GM23338 (cell line): Measurements from ENCODE around the gene PDE4D. TPM values are rescaled to one million over a fixed set of nuclear protein-coding genes. Genes with fewer than 3 reads are reported as not detected.

Experiments used
- ATAC-seq: fragments of 200-7000 bp; cut with Tn5 transposase; 3 replicates; pipeline ENCODE4 v1.9.1; 2020
- DNase-seq: peaks from one replicate; pipeline ENCODE4 v3.0.0-alpha.2; 2015; ENCODE audit warnings: low spot score
- H2AFZ ChIP-seq: fragments of 200-600 bp; sonication (generic); 2 replicates; pipeline ENCODE4 v1.8.0; 2016; ENCODE audit warnings: antibody characterized with exemption, mild to moderate bottlenecking, moderate library complexity
- H3F3A ChIP-seq: fragments of 200-600 bp; sonication (generic); replicated peaks from 2 replicates; pipeline ENCODE4 v1.8.0; 2017; ENCODE audit warnings: antibody characterized with exemption, mixed run types, low read depth
- H3K27ac ChIP-seq: fragments of 200-600 bp; sonication (generic); 2 replicates; pipeline ENCODE4 v1.6.1; 2016; ENCODE audit warnings: low read depth
- H3K27me3 ChIP-seq: fragments of 200-600 bp; sonication (generic); 2 replicates; pipeline ENCODE4 v1.8.0; 2016; ENCODE audit warnings: mild to moderate bottlenecking, mixed run types, moderate library complexity; ENCODE audit not compliant: insufficient read depth
- H3K36me3 ChIP-seq: fragments of 200-600 bp; sonication (generic); 2 replicates; pipeline ENCODE4 v1.8.0; 2016; ENCODE audit warnings: mild to moderate bottlenecking; ENCODE audit not compliant: insufficient read depth
- H3K4me1 ChIP-seq: fragments of 200-600 bp; sonication (generic); 2 replicates; pipeline ENCODE4 v1.8.0; 2016; ENCODE audit warnings: mild to moderate bottlenecking, moderate library complexity; ENCODE audit not compliant: insufficient read depth
- H3K4me2 ChIP-seq: fragments of 200-600 bp; sonication (generic); 2 replicates; pipeline ENCODE4 v1.7.1; 2017; ENCODE audit warnings: mixed run types
- H3K4me3 ChIP-seq: fragments of 200-600 bp; sonication (generic); 2 replicates; pipeline ENCODE4 v1.6.1; 2016; ENCODE audit warnings: mixed run types
- H3K79me2 ChIP-seq: fragments of 200-600 bp; sonication (generic); replicated peaks from 2 replicates; pipeline ENCODE4 v1.8.0; 2017; ENCODE audit warnings: mild to moderate bottlenecking; ENCODE audit not compliant: insufficient read depth
- H3K9me2 ChIP-seq: fragments of 200-600 bp; sonication (generic); 2 replicates; pipeline ENCODE4 v1.8.0; 2017; ENCODE audit not compliant: insufficient read depth
- H4K20me1 ChIP-seq: fragments of 200-600 bp; sonication (generic); replicated peaks from 2 replicates; pipeline ENCODE4 v1.8.0; 2017; ENCODE audit warnings: mild to moderate bottlenecking; ENCODE audit not compliant: insufficient read depth
- H3K27ac Mint-ChIP-seq: 2 replicates; pipeline ENCODE4 v1.8.0; 2020; ENCODE audit warnings: inconsistent platforms, mild to moderate bottlenecking, moderate library complexity, mixed read lengths
- H3K27me3 Mint-ChIP-seq: 3 replicates; pipeline ENCODE4 v1.8.0; 2022; ENCODE audit warnings: low read depth, mild to moderate bottlenecking, moderate library complexity, mixed read lengths, inconsistent platforms; ENCODE audit not compliant: insufficient read depth, poor library complexity
- H3K36me3 Mint-ChIP-seq: 3 replicates; pipeline ENCODE4 v1.8.0; 2021; ENCODE audit warnings: low read depth, mild to moderate bottlenecking, inconsistent platforms, moderate library complexity, mixed read lengths
- H3K4me1 Mint-ChIP-seq: 3 replicates; pipeline ENCODE4 v1.8.0; 2020; ENCODE audit warnings: mild to moderate bottlenecking, inconsistent platforms, mixed read lengths
- H3K4me3 Mint-ChIP-seq: 3 replicates; pipeline ENCODE4 v1.8.0; 2021; ENCODE audit warnings: moderate library complexity, mild to moderate bottlenecking, inconsistent platforms, mixed read lengths
- H3K9me3 Mint-ChIP-seq: 3 replicates; pipeline ENCODE4 v1.8.0; 2020; ENCODE audit warnings: moderate library complexity, mild to moderate bottlenecking, inconsistent platforms, mixed read lengths
- CREB1 ChIP-seq: fragments of 250-450 bp; sonication (Bioruptor Pico); IDR thresholded peaks from 2 replicates; pipeline ENCODE4 v1.5.0; 2020; ENCODE audit warnings: low read depth, mild to moderate bottlenecking, moderate library complexity
- EZH2 ChIP-seq: fragments of 200-600 bp; sonication (generic); IDR thresholded peaks from one replicate; pipeline ENCODE4 v1.8.0; 2017; ENCODE audit warnings: antibody characterized with exemption, mild to moderate bottlenecking, low read depth; ENCODE audit not compliant: unreplicated experiment
- JUNB ChIP-seq: IDR thresholded peaks from one replicate; pipeline ENCODE4 v1.6.1; 2016; ENCODE audit warnings: antibody characterized with exemption; ENCODE audit not compliant: unreplicated experiment
- NANOG ChIP-seq: IDR thresholded peaks from 2 replicates; pipeline ENCODE4 v1.6.1; 2016; ENCODE audit warnings: antibody characterized with exemption, borderline replicate concordance
- ZNF331 ChIP-seq: fragments of 250-450 bp; sonication (Bioruptor Pico); IDR thresholded peaks from 2 replicates; pipeline ENCODE4 v1.5.0; 2020; ENCODE audit warnings: low read depth, mild to moderate bottlenecking, moderate library complexity
- polyA plus RNA-seq: library from polyadenylated mRNA; unstranded; fragments of >200 nt; fragmentation: Nextera tagmentation; extraction: Ambion mirVana; gene quantifications from 2 replicates; pipeline ENCODE4 v1.2.1, GENCODE V29; 2016
- total RNA-seq: library from RNA; depleted of rRNA; stranded (reverse); fragments of >200 nt; shearing (Covaris generic); gene quantifications from 2 replicates; pipeline ENCODE4 v1.2.3, GENCODE V29; 2014
- TF ChIP-seq, protein P1 (sequence below): IDR thresholded peaks from one replicate; pipeline ENCODE4 v1.6.1; 2018; ENCODE audit warnings: antibody characterized with exemption; ENCODE audit not compliant: unreplicated experiment
- TF ChIP-seq, protein P2 (sequence below): fragments of 250-450 bp; sonication (Bioruptor Pico); IDR thresholded peaks from 2 replicates; pipeline ENCODE4 v1.5.0; 2020; ENCODE audit warnings: mild to moderate bottlenecking, moderate library complexity
- TF ChIP-seq, protein P3 (sequence below), 2 experiments: fragments of 200-600 bp in 1 of 2; sonication (generic) in 1 of 2; conservative IDR thresholded peaks; 2 replicates each; pipeline versions ENCODE4 v1.5.1 to v1.6.1; 2016 to 2017; ENCODE audit warnings: antibody characterized with exemption in 2 of 2, low read depth in 2 of 2, mild to moderate bottlenecking in 2 of 2, moderate library complexity in 1 of 2

Gene PDE4D
- total and polyA plus RNA-seq, 2 experiments from 2014 or later, result 2.1 to 4.7 TPM

DNA sequence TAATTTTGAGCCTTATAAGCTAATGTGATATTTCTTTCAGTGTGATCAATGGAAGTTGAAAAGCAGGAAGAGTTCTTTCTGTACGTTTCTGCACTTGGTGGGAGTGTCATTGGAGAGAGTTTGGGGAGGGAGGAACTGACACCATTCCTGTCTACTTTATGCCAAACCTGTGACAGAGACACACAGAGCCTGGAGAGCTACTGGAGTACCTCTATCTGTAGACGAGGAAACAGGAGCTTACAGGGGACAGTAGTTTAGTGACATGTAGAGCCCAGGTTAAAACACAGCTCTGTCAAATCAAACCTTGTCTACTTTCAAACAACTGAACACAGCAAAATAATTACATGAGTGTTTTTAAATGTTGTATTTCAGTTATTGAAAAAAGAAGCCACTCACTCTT lies 103.6 kb downstream of the PDE4D start:
- Histone ChIP-seq H3K36me3 (no peaks in the 10 kb centered on the region), H3K4me1 (peaks cover 11% of the 10 kb centered on the region; the same call in 1 of the 2 replicates), H3F3A (no peaks in the 10 kb centered on the region), H4K20me1 (no peaks in the 10 kb centered on the region), H3K27ac (no peak overlapping the region), H3K4me3 (no peak overlapping the region), H3K9me2 (no peaks in the 10 kb centered on the region), H2AFZ (no peak overlapping the region), H3K27me3 (no peaks in the 10 kb centered on the region), H3K79me2 (no peaks in the 10 kb centered on the region), H3K4me2 (no peak overlapping the region)
- peaks cover 16% of the 10 kb centered on the region for H3K4me1 Mint-ChIP-seq
- H3K27me3 Mint-ChIP-seq, result no peaks in the 10 kb centered on the region
- no peaks in the 10 kb centered on the region for H3K36me3 Mint-ChIP-seq
- H3K4me3 Mint-ChIP-seq, result no peak overlapping the region
- no peak for ATAC-seq
- TF ChIP-seq CREB1 (CRISPR knock-in tag), result no peak
- no peak for TF ChIP-seq ZNF331 (CRISPR knock-in tag)
- no peak for TF ChIP-seq EZH2
- TF ChIP-seq, protein P1, sequence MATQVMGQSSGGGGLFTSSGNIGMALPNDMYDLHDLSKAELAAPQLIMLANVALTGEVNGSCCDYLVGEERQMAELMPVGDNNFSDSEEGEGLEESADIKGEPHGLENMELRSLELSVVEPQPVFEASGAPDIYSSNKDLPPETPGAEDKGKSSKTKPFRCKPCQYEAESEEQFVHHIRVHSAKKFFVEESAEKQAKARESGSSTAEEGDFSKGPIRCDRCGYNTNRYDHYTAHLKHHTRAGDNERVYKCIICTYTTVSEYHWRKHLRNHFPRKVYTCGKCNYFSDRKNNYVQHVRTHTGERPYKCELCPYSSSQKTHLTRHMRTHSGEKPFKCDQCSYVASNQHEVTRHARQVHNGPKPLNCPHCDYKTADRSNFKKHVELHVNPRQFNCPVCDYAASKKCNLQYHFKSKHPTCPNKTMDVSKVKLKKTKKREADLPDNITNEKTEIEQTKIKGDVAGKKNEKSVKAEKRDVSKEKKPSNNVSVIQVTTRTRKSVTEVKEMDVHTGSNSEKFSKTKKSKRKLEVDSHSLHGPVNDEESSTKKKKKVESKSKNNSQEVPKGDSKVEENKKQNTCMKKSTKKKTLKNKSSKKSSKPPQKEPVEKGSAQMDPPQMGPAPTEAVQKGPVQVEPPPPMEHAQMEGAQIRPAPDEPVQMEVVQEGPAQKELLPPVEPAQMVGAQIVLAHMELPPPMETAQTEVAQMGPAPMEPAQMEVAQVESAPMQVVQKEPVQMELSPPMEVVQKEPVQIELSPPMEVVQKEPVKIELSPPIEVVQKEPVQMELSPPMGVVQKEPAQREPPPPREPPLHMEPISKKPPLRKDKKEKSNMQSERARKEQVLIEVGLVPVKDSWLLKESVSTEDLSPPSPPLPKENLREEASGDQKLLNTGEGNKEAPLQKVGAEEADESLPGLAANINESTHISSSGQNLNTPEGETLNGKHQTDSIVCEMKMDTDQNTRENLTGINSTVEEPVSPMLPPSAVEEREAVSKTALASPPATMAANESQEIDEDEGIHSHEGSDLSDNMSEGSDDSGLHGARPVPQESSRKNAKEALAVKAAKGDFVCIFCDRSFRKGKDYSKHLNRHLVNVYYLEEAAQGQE, result no peak
- TF ChIP-seq NANOG, result no peak
- TF ChIP-seq JUNB, result no peak
- TF ChIP-seq, protein P2, sequence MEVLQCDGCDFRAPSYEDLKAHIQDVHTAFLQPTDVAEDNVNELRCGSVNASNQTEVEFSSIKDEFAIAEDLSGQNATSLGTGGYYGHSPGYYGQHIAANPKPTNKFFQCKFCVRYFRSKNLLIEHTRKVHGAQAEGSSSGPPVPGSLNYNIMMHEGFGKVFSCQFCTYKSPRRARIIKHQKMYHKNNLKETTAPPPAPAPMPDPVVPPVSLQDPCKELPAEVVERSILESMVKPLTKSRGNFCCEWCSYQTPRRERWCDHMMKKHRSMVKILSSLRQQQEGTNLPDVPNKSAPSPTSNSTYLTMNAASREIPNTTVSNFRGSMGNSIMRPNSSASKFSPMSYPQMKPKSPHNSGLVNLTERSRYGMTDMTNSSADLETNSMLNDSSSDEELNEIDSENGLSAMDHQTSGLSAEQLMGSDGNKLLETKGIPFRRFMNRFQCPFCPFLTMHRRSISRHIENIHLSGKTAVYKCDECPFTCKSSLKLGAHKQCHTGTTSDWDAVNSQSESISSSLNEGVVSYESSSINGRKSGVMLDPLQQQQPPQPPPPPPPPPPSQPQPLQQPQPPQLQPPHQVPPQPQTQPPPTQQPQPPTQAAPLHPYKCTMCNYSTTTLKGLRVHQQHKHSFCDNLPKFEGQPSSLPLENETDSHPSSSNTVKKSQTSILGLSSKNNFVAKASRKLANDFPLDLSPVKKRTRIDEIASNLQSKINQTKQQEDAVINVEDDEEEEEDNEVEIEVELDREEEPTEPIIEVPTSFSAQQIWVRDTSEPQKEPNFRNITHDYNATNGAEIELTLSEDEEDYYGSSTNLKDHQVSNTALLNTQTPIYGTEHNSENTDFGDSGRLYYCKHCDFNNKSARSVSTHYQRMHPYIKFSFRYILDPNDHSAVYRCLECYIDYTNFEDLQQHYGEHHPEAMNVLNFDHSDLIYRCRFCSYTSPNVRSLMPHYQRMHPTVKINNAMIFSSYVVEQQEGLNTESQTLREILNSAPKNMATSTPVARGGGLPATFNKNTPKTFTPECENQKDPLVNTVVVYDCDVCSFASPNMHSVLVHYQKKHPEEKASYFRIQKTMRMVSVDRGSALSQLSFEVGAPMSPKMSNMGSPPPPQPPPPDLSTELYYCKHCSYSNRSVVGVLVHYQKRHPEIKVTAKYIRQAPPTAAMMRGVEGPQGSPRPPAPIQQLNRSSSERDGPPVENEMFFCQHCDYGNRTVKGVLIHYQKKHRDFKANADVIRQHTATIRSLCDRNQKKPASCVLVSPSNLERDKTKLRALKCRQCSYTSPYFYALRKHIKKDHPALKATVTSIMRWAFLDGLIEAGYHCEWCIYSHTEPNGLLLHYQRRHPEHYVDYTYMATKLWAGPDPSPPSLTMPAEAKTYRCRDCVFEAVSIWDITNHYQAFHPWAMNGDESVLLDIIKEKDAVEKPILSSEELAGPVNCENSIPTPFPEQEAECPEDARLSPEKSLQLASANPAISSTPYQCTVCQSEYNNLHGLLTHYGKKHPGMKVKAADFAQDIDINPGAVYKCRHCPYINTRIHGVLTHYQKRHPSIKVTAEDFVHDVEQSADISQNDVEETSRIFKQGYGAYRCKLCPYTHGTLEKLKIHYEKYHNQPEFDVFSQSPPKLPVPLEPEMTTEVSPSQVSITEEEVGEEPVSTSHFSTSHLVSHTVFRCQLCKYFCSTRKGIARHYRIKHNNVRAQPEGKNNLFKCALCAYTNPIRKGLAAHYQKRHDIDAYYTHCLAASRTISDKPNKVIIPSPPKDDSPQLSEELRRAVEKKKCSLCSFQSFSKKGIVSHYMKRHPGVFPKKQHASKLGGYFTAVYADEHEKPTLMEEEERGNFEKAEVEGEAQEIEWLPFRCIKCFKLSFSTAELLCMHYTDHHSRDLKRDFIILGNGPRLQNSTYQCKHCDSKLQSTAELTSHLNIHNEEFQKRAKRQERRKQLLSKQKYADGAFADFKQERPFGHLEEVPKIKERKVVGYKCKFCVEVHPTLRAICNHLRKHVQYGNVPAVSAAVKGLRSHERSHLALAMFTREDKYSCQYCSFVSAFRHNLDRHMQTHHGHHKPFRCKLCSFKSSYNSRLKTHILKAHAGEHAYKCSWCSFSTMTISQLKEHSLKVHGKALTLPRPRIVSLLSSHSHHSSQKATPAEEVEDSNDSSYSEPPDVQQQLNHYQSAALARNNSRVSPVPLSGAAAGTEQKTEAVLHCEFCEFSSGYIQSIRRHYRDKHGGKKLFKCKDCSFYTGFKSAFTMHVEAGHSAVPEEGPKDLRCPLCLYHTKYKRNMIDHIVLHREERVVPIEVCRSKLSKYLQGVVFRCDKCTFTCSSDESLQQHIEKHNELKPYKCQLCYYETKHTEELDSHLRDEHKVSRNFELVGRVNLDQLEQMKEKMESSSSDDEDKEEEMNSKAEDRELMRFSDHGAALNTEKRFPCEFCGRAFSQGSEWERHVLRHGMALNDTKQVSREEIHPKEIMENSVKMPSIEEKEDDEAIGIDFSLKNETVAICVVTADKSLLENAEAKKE (CRISPR knock-in tag), result no peak
- TF ChIP-seq, protein P3, sequence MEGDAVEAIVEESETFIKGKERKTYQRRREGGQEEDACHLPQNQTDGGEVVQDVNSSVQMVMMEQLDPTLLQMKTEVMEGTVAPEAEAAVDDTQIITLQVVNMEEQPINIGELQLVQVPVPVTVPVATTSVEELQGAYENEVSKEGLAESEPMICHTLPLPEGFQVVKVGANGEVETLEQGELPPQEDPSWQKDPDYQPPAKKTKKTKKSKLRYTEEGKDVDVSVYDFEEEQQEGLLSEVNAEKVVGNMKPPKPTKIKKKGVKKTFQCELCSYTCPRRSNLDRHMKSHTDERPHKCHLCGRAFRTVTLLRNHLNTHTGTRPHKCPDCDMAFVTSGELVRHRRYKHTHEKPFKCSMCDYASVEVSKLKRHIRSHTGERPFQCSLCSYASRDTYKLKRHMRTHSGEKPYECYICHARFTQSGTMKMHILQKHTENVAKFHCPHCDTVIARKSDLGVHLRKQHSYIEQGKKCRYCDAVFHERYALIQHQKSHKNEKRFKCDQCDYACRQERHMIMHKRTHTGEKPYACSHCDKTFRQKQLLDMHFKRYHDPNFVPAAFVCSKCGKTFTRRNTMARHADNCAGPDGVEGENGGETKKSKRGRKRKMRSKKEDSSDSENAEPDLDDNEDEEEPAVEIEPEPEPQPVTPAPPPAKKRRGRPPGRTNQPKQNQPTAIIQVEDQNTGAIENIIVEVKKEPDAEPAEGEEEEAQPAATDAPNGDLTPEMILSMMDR (conservative IDR thresholded peaks at IDR 0.05; ENCODE audit: low read depth in 2 of 2), result no peak
- H3K9me3 Mint-ChIP-seq, result no peaks in the 10 kb centered on the region
- no peak overlapping the region; the same call in 1 of the 2 replicates for H3K27ac Mint-ChIP-seq
- no peak for DNase-seq
